ENCODE measurements around the gene GMCL1. TPM values are rescaled to one million over a fixed set of nuclear protein-coding genes. Genes with fewer than 3 reads are reported as not detected.

GMCL1 gene
- total and polyA plus RNA-seq, 2 of the 13 experiments (the other 11 are each of a cell fraction or from before 2014, with no cell fraction given), result 18.7 to 24.0 TPM

- TF ChIP-seq, protein P1, sequence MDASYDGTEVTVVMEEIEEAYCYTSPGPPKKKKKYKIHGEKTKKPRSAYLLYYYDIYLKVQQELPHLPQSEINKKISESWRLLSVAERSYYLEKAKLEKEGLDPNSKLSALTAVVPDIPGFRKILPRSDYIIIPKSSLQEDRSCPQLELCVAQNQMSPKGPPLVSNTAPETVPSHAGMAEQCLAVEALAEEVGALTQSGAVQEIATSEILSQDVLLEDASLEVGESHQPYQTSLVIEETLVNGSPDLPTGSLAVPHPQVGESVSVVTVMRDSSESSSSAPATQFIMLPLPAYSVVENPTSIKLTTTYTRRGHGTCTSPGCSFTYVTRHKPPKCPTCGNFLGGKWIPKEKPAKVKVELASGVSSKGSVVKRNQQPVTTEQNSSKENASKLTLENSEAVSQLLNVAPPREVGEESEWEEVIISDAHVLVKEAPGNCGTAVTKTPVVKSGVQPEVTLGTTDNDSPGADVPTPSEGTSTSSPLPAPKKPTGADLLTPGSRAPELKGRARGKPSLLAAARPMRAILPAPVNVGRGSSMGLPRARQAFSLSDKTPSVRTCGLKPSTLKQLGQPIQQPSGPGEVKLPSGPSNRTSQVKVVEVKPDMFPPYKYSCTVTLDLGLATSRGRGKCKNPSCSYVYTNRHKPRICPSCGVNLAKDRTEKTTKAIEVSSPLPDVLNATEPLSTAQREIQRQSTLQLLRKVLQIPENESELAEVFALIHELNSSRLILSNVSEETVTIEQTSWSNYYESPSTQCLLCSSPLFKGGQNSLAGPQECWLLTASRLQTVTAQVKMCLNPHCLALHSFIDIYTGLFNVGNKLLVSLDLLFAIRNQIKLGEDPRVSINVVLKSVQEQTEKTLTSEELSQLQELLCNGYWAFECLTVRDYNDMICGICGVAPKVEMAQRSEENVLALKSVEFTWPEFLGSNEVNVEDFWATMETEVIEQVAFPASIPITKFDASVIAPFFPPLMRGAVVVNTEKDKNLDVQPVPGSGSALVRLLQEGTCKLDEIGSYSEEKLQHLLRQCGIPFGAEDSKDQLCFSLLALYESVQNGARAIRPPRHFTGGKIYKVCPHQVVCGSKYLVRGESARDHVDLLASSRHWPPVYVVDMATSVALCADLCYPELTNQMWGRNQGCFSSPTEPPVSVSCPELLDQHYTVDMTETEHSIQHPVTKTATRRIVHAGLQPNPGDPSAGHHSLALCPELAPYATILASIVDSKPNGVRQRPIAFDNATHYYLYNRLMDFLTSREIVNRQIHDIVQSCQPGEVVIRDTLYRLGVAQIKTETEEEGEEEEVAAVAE (CRISPR knock-in tag; IDR thresholded peaks at IDR 0.05; ENCODE audit: borderline replicate concordance), result peak; percentile 96
- no peak for TF ChIP-seq ZNF10 (CRISPR knock-in tag; IDR thresholded peaks at IDR 0.05; ENCODE audit: borderline replicate concordance, low read depth)
- no peak for TF ChIP-seq ZSCAN30 (CRISPR knock-in tag; IDR thresholded peaks at IDR 0.05)
- no peak for TF ChIP-seq ZFP36L2 (CRISPR knock-in tag; IDR thresholded peaks at IDR 0.05)
- TF ChIP-seq ZNF512 (CRISPR knock-in tag; IDR thresholded peaks at IDR 0.05), result peak; percentile 91
- TF ChIP-seq AKNA (CRISPR knock-in tag; IDR thresholded peaks at IDR 0.05; ENCODE audit: borderline replicate concordance), result peak; percentile 91; the same call in 1 of the 2 replicates
- peak; percentile 62; the same call in 1 of the 2 replicates for TF ChIP-seq GTF2F1 (IDR thresholded peaks at IDR 0.05; ENCODE audit: low read length)
- TF ChIP-seq SRSF4 (IDR thresholded peaks at IDR 0.05; ENCODE audit: low read depth, low read length, poor library complexity, severe bottlenecking), result no peak
- TF ChIP-seq SETDB1 (CRISPR knock-in tag; IDR thresholded peaks at IDR 0.05; ENCODE audit: borderline replicate concordance), result 0 out of 2 replicates have a peak, but pooled peaks have one; percentile 78
- peak; percentile 90 for TF ChIP-seq ZNF280B (CRISPR knock-in tag; IDR thresholded peaks at IDR 0.05; ENCODE audit: borderline replicate concordance)
- TF ChIP-seq ETV5 (CRISPR knock-in tag; IDR thresholded peaks at IDR 0.05; ENCODE audit: borderline replicate concordance), result peak; percentile 88
- no peak for TF ChIP-seq CBX2 (IDR thresholded peaks at IDR 0.05; ENCODE audit: low read depth, low read length)
- peak; percentile 90; the same call in 1 of the 2 replicates for TF ChIP-seq CBX2 (CRISPR knock-in tag; IDR thresholded peaks at IDR 0.05; ENCODE audit: low read depth)
- TF ChIP-seq NFYB (CRISPR knock-in tag; IDR thresholded peaks at IDR 0.05), result peak; percentile 42; the same call in 1 of the 2 replicates
Measured at GRCh38 chr2:69893684-69894551, 64.5 kb downstream of the GMCL1 start, which contains the start of gene SNRNP27 (continued).
